Prostate gland (tissue), 2 donors: ENCODE measurements around the gene ALAD. TPM values are rescaled to one million over a fixed set of nuclear protein-coding genes. Genes with fewer than 3 reads are reported as not detected.

Experiments used
- DNase-seq: peaks from one replicate; pipeline ENCODE4 v3.0.0-alpha.2; 2019; ENCODE audit warnings: low spot score
- H3K27ac ChIP-seq, 2 donors: fragments of 200-600 bp; sonication (generic); 2 replicates each; pipeline ENCODE4 v1.5.1; 2017 to 2019
- H3K27me3 ChIP-seq: fragments of 200-600 bp; sonication (generic); replicated peaks from 2 replicates; pipeline ENCODE4 v1.5.1; 2019; ENCODE audit not compliant: insufficient read depth
- H3K36me3 ChIP-seq, 2 donors: fragments of 200-600 bp; sonication (generic); 1 replicate in 1 of 2; 2 replicates in 1 of 2; pipeline versions ENCODE4 v1.5.1 to v1.8.1; 2017 to 2019
- H3K4me1 ChIP-seq: fragments of 200-600 bp; sonication (generic); replicated peaks from 2 replicates; pipeline ENCODE4 v1.5.1; 2019
- H3K4me3 ChIP-seq, 2 donors: fragments of 200-600 bp; sonication (generic); 2 replicates each; pipeline ENCODE4 v1.5.1; 2017 to 2019
- H3K9me3 ChIP-seq: fragments of 200-600 bp; sonication (generic); 2 replicates; pipeline ENCODE4 v1.5.1; 2017
- CTCF ChIP-seq, 4 experiments: fragments of 200-600 bp in 2 of 4; fragments of 450-650 bp in 2 of 4; sonication (generic) in 2 of 4; IDR thresholded peaks; 1 replicate in 3 of 4; 2 replicates in 1 of 4; pipeline ENCODE4 v1.5.1; 2016 to 2019; ENCODE audit warnings: antibody characterized with exemption in 4 of 4, mild to moderate bottlenecking in 2 of 4, moderate library complexity in 2 of 4
- POLR2A ChIP-seq: fragments of 450-650 bp; IDR thresholded peaks from one replicate; pipeline ENCODE4 v1.6.1; 2016; ENCODE audit warnings: antibody characterized with exemption, mild to moderate bottlenecking
- POLR2AphosphoS5 ChIP-seq: sonication (generic); formaldehyde crosslinking; IDR thresholded peaks from one replicate; pipeline ENCODE4 v1.6.1; 2017; ENCODE audit warnings: antibody characterized with exemption
- WGBS: methylation state at CpG from one replicate; pipeline ENCODE4 v1.1.5; 2018; 5-methylcytosine and 5-hydroxymethylcytosine counted together
- intact Hi-C: fragments of 100-400 bp; cut with DNase I; formaldehyde crosslinking; loops from one replicate; pipeline ENCODE4 v1.14.2; 2022
- total RNA-seq, 2 donors: library from RNA; depleted of rRNA; stranded (reverse); fragments of >200 nt; gene quantifications; one replicate each; pipeline ENCODE4 v1.1.0, GENCODE V29; 2016

ALAD gene
- total RNA-seq, 2 donors from 2014 or later: 59.8 to 103 TPM

GRCh38 chr9:113393281-113393680 lies 7.8 kb downstream of the ALAD start:
- no peaks in the 10 kb centered on the region for H3K4me1 ChIP-seq
- WGBS: 93% methylated on average over 7 of the region's 7 CpGs
- TF ChIP-seq CTCF (IDR thresholded peaks at IDR 0.05): no peak
- no peak for TF ChIP-seq POLR2AphosphoS5
- intact Hi-C loops: no loop called here
- H3K36me3 ChIP-seq: peaks cover 5 to 20% of the 10 kb centered on the region in 2 donors
- H3K9me3 ChIP-seq: no peaks in the 10 kb centered on the region
- no peak overlapping the region for H3K4me3 ChIP-seq
- no peaks in the 10 kb centered on the region for H3K27me3 ChIP-seq
- H3K27ac ChIP-seq: no peak overlapping the region
- DNase-seq: no peak

GRCh38 chr9:113391917-113392316 lies 9.2 kb downstream of the ALAD start:
- WGBS: 90% methylated on average over 7 of the region's 7 CpGs
- H3K9me3 ChIP-seq: no peaks in the 10 kb centered on the region
- no peaks in the 10 kb centered on the region for H3K27me3 ChIP-seq
- no peaks in the 10 kb centered on the region for H3K4me1 ChIP-seq
- H3K36me3 ChIP-seq: peaks cover 5 to 21% of the 10 kb centered on the region in 2 donors
- H3K27ac ChIP-seq: no peak overlapping the region
- no peak for DNase-seq
- TF ChIP-seq POLR2AphosphoS5 (no peak), POLR2A (no peak), CTCF (IDR thresholded peaks at IDR 0.05) (no peak)
- no peak overlapping the region for H3K4me3 ChIP-seq
- intact Hi-C loops: no loop called here

- H3K27me3 ChIP-seq: no peaks in the 10 kb centered on the region
- H3K36me3 ChIP-seq: peaks cover 5 to 21% of the 10 kb centered on the region in 2 donors
- WGBS: 96% methylated on average over 17 of the region's 17 CpGs
- no peak overlapping the region for H3K4me3 ChIP-seq
- intact Hi-C loops: no loop called here
- no peak overlapping the region for H3K27ac ChIP-seq
- TF ChIP-seq POLR2AphosphoS5 (no peak), POLR2A (no peak), CTCF (IDR thresholded peaks at IDR 0.05) (no peak)
- no peaks in the 10 kb centered on the region for H3K4me1 ChIP-seq
- no peaks in the 10 kb centered on the region for H3K9me3 ChIP-seq
- no peak for DNase-seq
These were observed 10.7 kb downstream of the ALAD start for GRCh38 chr9:113390192-113390960.

GRCh38 chr9:113389451-113389850 lies 11.6 kb downstream of the ALAD start:
- no peaks in the 10 kb centered on the region for H3K27me3 ChIP-seq
- TF ChIP-seq POLR2AphosphoS5: no peak
- no peak for TF ChIP-seq CTCF (IDR thresholded peaks at IDR 0.05)
- TF ChIP-seq POLR2A: no peak

GRCh38 chr9:113388833-113389232 lies 12.3 kb downstream of the ALAD start:
- H3K4me1 ChIP-seq: no peaks in the 10 kb centered on the region
- no peaks in the 10 kb centered on the region for H3K27me3 ChIP-seq
- 86% methylated on average over 10 of the region's 13 CpGs for WGBS
- no peaks in the 10 kb centered on the region for H3K9me3 ChIP-seq
- intact Hi-C loops: no loop called here
- no peak for TF ChIP-seq CTCF (IDR thresholded peaks at IDR 0.05)
- TF ChIP-seq POLR2AphosphoS5: no peak
- TF ChIP-seq POLR2A: no peak
- no peak overlapping the region for H3K4me3 ChIP-seq
- no peak overlapping the region for H3K27ac ChIP-seq
- no peak for DNase-seq
- H3K36me3 ChIP-seq: peaks cover 5 to 21% of the 10 kb centered on the region in 2 donors

More at GRCh38 chr9:113389451-113389850, 11.6 kb downstream of the ALAD start:
- Histone ChIP-seq H3K36me3 (peaks cover 5 to 21% of the 10 kb centered on the region in 2 donors), H3K9me3 (no peaks in the 10 kb centered on the region), H3K27ac (no peak overlapping the region), H3K4me1 (no peaks in the 10 kb centered on the region), H3K4me3 (no peak overlapping the region)
- 92% methylated on average over 11 of the region's 11 CpGs for WGBS
- intact Hi-C loops: no loop called here
- DNase-seq: no peak
